HAP-1 (cell line): ENCODE data around the gene BNC1.
"Not testable (repeated sequence)": the region's sequence is repeated elsewhere in the genome, so short reads cannot be mapped to it uniquely, and the experiment has no call there.

Experiments
- DNase-seq, 2 experiments: peaks; one replicate each; pipeline ENCODE4 v3.0.0-alpha.2; 2016 to 2020; ENCODE audit warnings: low spot score in 2 of 2
- H3K27me3 ChIP-seq: fragments of 250-450 bp; sonication (Bioruptor Pico); 2 replicates; pipeline ENCODE4 v1.5.1; 2020; ENCODE audit warnings: low read depth, mild to moderate bottlenecking, moderate library complexity
- H3K36me3 ChIP-seq: fragments of 250-450 bp; sonication (Bioruptor Pico); replicated peaks from 2 replicates; pipeline ENCODE4 v1.5.1; 2020; ENCODE audit warnings: mild to moderate bottlenecking
- H3K4me1 ChIP-seq: fragments of 250-450 bp; sonication (Bioruptor Pico); 2 replicates; pipeline ENCODE4 v1.5.1; 2020; ENCODE audit warnings: mild to moderate bottlenecking
- H3K4me3 ChIP-seq: fragments of 250-450 bp; sonication (Bioruptor Pico); 2 replicates; pipeline ENCODE4 v1.5.1; 2020; ENCODE audit warnings: mild to moderate bottlenecking, moderate library complexity
- H3K9me3 ChIP-seq: fragments of 250-450 bp; sonication (Bioruptor Pico); 2 replicates; pipeline ENCODE4 v1.5.1; 2020; ENCODE audit warnings: mild to moderate bottlenecking, moderate library complexity
- in situ Hi-C: fragments of 300-500 bp; cut with MboI; formaldehyde crosslinking; loops from 3 replicates; pipeline ENCODE4 v1.14.3; 2020; ENCODE audit warnings: low sequenced_read_pairs, inconsistent platforms, mixed read lengths

Gene BNC1

DNA sequence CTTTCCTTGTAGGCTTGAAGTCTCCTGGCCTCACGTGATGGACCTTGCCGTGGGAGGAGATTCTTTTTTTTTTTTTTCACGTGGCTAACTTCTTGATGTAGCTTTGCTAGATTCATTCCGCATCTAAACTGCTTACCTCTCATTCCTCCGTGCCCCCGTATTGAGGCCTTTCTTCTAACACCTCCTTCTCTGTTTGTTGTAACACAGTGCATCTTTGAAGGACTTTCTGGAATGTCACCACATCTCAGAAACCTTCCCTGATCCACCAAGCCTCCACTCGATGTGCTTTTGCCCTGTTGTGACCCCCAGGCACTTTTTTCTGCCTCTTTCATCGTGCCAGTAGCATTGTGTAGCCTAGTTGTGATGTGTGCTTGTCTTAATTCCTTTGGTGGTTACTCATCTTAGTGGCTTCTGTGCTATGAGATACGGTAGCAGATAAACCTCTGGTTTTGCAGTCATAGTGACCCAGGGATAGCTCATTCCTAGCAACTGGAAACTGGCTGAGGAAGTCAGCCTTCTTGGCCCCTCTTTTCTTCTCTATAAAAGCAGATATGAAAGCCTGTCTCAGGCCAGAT lies 1.6 kb upstream of the BNC1 start:
- Histone ChIP-seq H3K4me3 (no peak overlapping the region), H3K4me1 (no peaks in the 10 kb centered on the region), H3K27me3 (peaks cover 34% of the 10 kb centered on the region), H3K9me3 (no peaks in the 10 kb centered on the region; the same call in 1 of the 2 replicates), H3K36me3 (no peaks in the 10 kb centered on the region)
- in situ Hi-C loops, result no loop called here
- no peak for DNase-seq

DNA sequence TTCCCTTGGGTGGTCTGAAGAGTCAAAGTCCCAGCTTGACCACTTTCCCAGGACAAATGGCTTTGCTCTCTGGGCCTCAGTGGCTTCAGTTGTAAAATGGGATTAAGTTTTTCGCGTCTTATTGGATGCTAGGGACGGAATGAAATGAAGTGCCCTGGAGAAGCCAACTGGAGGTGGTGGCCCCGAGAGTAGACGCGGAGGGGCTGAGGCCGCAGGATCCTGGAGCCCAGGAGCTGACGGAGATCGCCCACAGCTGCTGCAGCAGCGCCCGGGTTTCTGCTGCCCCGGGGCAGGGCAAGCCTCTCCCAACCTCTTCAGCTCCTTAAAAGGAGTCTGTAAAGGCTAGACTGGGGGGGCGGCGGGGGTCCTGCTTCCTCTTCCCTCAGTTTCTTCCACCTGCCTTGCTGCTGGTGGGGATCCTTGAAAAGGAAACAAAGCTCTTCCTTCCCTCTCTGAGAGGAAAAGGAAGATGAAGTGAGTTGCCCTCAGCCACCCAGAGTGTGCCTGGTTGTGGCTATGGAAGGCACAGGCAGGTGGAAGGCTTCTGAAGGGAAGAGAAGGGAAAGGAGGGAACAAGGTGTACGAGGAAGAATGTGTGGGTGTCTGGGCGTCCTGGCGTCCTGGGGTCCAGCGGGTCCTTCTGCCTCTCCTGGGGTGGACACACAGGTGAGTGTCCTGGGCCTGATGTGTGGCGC lies 967 bp upstream of the BNC1 start:
- Histone ChIP-seq H3K4me1 (no peaks in the 10 kb centered on the region), H3K9me3 (no peaks in the 10 kb centered on the region; the same call in 1 of the 2 replicates), H3K27me3 (peaks cover 37% of the 10 kb centered on the region), H3K4me3 (no peak overlapping the region), H3K36me3 (no peaks in the 10 kb centered on the region)
- DNase-seq, result no peak
- in situ Hi-C loops, result no loop called here

DNA sequence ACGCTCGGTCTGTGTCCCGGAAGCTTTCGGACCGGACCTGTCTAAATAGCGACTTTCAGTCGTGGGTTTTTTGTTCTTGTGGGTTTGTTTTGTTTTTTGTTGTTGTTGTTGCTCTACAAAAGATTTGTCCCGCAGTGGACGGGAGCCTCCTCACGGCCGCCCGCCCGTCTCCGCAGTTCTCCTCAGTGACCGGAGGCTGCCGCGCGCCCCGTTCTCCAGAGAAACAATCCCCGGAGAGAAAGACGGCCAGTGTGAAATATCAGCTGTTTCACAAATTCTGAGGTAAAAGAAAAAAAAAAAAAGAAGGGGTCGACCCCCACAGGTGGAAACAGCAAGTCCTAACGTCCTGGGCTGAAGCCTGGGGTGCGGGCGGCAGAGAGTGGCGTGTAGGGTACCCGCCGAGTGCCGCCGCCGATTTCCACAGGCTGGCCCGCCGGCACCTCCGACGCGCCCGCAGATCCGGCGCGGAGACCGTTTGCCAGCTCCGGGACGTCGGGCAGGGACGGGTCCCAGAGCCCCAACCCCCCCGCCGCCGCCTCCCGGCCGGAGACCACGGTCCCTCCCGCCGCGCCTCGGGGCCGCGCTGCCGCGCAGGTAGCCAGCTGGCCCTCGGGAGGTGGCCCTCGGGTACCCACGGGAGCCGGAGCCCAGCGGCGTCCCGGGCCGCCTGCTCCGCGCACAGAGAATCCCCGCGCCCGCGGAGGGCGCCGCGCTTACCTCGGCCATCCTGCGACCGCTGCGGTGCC lies 478 bp downstream of the BNC1 start:
- H3K4me3 ChIP-seq, result peak overlapping the region; percentile 24
- no peaks in the 10 kb centered on the region for H3K4me1 ChIP-seq
- H3K27me3 ChIP-seq, result peaks cover 44% of the 10 kb centered on the region
- in situ Hi-C loops, result no loop called here
- peak in 1 of 2 experiments; percentile 38 for DNase-seq
- H3K36me3 ChIP-seq, result no peaks in the 10 kb centered on the region
- no peaks in the 10 kb centered on the region; the same call in 1 of the 2 replicates for H3K9me3 ChIP-seq

DNA sequence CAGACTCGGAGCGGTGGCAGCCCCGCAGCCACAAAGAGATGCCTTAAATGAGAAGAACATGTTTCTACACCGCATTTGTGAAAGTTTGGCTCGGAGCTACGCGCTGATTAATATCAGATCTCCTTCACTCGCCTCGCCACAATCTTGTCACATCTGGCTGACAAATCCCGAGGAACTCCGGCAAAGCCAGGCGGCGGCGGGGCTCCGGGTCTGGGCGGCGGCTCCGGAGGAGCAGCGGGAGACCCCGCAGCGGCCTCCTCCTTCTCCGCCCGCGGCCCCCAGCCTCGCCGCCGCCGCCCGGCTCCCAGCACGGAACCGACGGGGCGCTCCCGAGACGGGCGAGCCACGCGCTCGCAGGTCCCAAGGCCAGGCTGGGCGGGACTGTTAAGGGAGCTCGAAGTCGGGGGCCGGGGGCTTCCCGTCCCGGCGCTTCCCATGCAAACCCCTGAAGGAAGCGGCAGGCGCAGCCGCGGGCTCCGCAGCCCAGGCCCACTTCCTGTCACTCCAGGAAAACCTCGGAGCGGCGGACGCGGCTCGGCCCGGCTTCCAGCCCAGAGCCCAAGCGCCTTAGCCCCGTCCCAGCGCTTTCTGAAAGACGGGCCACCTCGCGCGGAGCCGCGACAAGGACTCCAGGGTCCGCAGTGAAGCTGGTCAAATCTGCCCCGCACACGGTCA lies 1.2 kb downstream of the BNC1 start:
- H3K36me3 ChIP-seq, result no peaks in the 10 kb centered on the region
- in situ Hi-C loops, result no loop called here
- peaks cover 44% of the 10 kb centered on the region for H3K27me3 ChIP-seq
- no peaks in the 10 kb centered on the region; the same call in 1 of the 2 replicates for H3K9me3 ChIP-seq
- peak in 1 of 2 experiments; percentile 43 for DNase-seq
- H3K4me3 ChIP-seq, result peak overlapping the region; percentile 24
- no peaks in the 10 kb centered on the region for H3K4me1 ChIP-seq

DNA sequence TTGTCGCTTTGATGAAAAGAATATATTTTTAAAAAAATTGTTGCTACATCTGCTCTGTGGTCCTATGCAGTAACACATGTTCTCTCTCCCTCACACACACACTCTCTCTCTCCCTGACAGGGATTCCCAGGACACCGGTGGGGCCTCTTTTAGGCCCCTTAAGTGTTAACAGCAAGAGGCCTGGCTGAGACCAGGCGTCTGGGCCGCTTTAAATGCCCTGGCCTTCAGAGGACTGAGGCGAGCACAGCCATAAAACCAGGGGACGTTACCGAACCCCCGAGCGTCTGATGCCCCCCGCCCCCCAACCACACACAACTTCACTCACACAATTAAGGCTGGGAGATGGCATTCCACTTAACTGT lies 1.7 kb downstream of the BNC1 start:
- Histone ChIP-seq H3K4me3 (no peak overlapping the region), H3K4me1 (no peaks in the 10 kb centered on the region), H3K36me3 (no peaks in the 10 kb centered on the region), H3K27me3 (peaks cover 48% of the 10 kb centered on the region), H3K9me3 (no peaks in the 10 kb centered on the region; the same call in 1 of the 2 replicates)
- in situ Hi-C loops, result no loop called here
- DNase-seq, result no peak

DNA sequence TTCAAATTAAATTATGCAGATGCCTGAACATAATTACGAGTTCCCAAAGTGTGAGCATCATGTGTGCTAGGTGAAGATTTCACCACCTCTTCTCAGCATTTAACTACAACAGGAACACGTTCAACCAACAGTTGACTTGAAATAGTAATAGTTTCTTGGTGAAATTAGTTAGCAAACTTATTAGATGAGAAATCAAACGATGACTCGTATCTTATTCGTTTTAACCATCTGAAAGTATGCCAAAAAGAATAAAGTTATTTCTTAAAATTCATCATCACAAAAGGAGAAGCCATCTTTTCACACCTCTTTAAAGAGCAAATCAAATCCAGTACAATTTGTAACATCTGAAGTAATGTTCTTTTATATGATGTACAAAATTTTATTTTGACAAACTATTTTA lies 2.3 kb downstream of the BNC1 start:
- peaks cover 48% of the 10 kb centered on the region for H3K27me3 ChIP-seq
- in situ Hi-C loops, result no loop called here

DNA sequence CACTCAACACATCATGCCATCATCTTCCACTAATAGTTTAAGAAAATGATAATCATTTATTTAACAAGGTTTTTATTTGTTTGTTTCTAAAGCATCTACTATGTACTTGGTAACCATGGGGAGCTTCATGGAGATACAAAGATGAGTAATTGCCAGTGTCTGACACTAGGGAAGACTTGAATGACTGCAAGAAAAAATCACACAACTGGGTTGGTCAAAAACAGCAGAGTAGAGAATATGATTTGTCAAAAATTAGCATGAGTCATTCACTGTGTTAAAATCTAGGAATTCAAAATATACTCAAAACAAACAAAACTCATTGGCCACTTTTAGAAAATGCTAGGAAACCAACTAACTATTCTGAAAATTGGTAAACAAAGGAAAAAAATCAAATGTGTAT lies 6.3 kb downstream of the BNC1 start:
- Histone ChIP-seq H3K27me3 (peaks cover 29% of the 10 kb centered on the region), H3K9me3 (no peaks in the 10 kb centered on the region), H3K36me3 (no peaks in the 10 kb centered on the region), H3K4me1 (no peaks in the 10 kb centered on the region), H3K4me3 (no peak overlapping the region)
- DNase-seq, result no peak
- in situ Hi-C loops, result no loop called here

More for the DNA sequence above, 2.3 kb downstream of the BNC1 start:
- Histone ChIP-seq H3K4me3 (no peak overlapping the region), H3K4me1 (no peaks in the 10 kb centered on the region), H3K9me3 (no peaks in the 10 kb centered on the region; the same call in 1 of the 2 replicates), H3K36me3 (no peaks in the 10 kb centered on the region)
- no peak for DNase-seq

DNA sequence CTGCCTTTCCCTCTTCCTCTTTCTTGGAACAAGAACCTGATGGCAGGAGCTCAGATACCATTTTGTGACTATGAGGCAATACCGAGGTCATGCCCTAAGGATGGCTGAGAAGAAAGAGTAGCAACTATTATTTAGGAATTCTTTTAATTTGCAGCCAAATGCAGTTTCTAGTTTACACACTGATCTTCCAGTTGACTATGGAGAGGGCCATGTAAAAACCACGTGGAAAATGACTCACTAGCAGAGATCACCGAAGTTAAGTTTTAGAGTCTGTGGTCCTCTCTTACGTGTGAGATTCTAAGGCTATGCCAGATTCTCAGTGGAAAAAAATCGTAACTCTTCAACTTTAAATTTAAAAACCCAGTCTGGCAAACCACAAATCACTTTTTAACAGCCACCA lies 7.8 kb downstream of the BNC1 start:
- in situ Hi-C loops, result no loop called here
- no peaks in the 10 kb centered on the region for H3K36me3 ChIP-seq

DNA sequence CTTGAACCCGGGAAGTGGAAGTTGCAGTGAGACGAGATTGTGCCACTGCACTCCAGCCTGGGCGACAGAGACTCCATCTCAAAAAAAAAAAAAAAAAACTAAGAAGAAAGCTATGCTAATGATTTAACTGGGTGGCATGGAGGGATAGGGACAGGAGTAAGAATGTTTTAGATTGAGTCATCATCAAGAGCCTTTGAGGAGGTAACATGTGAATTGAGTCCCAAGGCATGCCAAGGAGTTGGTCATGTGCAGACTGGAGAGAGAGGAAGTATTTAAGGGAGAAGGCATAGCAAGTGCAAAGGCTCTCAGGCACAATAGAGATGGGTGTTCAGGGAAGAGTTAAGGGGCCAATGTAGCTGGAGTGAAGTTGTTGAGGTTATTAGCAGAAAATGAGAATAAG lies 9.1 kb downstream of the BNC1 start:
- no peaks in the 10 kb centered on the region for H3K36me3 ChIP-seq
- peaks cover 11% of the 10 kb centered on the region; the same call in 1 of the 2 replicates for H3K27me3 ChIP-seq
- no peaks in the 10 kb centered on the region for H3K4me1 ChIP-seq
- no peaks in the 10 kb centered on the region for H3K9me3 ChIP-seq
- no peak overlapping the region for H3K4me3 ChIP-seq
- in situ Hi-C loops, result no loop called here
- DNase-seq, result no peak

More for the DNA sequence above, 7.8 kb downstream of the BNC1 start:
- Histone ChIP-seq H3K4me3 (no peak overlapping the region), H3K9me3 (no peaks in the 10 kb centered on the region), H3K4me1 (no peaks in the 10 kb centered on the region), H3K27me3 (peaks cover 14% of the 10 kb centered on the region)
- DNase-seq, result no peak

DNA sequence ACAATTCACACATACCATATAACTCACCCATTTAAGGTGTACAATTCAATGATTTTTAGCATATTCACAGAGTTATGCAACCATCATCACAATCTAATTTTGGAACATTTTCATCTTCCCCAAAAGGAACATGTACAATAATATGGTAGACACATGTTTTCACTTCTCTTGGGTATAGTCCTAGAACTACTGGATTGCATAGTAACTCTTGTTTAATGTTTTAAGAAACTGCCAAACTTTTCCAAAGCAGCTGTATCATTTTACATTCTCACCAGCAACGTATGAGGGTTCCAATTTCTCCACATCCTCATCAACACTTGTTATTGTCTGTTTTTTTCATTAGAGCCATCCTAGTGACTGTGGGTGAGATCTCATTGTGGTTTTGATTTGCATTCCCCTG lies 14.3 kb downstream of the BNC1 start:
- H3K4me1 ChIP-seq, result no peaks in the 10 kb centered on the region
- no peaks in the 10 kb centered on the region for H3K27me3 ChIP-seq
- no peaks in the 10 kb centered on the region for H3K9me3 ChIP-seq
- in situ Hi-C loops, result loop anchor here (25.0 kb wide), 1 partner anchor 767 kb away; no protein-coding TSS in a partner anchor
- DNase-seq, result no peak
- H3K4me3 ChIP-seq, result no peak overlapping the region
- no peaks in the 10 kb centered on the region for H3K36me3 ChIP-seq

DNA sequence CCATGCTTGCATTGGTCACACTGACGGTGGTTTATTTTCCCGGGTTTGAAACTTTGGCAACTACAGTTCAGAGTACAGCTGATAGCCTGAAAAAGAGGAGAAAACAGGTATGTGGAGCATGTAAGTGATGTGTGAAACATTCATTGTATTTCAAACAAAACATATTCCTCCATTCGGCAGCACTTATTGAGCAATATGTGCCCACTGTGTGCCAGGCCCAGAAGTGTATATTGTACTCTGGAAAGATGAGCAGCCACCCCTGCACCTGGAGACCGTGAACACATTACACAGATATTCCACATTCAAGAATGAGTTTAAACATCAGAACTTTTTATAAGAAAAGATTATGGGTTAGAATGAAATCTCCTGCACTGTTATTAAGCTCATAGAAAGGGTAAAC lies 16.3 kb downstream of the BNC1 start:
- H3K27me3 ChIP-seq, result no peaks in the 10 kb centered on the region

DNA sequence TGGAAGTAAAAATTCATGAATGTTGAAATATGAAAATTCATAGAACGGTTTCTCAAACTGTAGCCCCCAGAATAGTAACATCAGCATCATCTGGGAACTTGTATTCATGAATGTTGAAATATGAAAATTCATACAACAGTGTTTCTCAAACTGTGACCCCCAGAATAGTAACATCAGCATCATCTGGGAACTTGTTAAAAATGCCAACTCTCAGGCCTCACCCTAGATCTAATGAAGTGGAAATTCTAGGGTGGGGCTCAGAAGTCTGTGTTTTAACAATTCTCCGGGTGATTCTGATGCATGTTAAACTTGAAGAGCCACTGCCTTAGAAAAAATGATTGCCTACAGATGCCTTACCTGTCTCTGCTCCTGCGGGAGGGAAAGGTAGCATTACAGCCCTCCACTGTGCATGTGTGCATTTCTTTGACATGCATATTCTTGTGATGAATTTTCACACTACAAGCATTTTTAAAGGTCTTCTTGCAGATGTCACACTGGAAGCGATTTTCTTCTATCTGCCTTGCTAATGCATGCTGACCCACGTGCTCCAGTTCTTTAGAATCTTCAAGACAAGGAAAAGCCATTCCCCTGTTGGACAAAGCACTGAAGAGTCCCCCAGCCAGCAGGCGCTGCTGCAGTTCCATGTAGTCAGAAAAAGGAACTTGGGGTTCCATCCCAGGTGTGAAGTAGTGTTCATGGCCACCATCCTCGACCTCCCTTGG lies 21.7 kb downstream of the BNC1 start:
- no peak for DNase-seq
- Histone ChIP-seq H3K27me3 (peaks cover 9% of the 10 kb centered on the region), H3K36me3 (no peaks in the 10 kb centered on the region), H3K4me3 (no peak overlapping the region), H3K4me1 (no peaks in the 10 kb centered on the region), H3K9me3 (no peaks in the 10 kb centered on the region)
- in situ Hi-C loops, result loop anchor here (25.0 kb wide), 1 partner anchor 775 kb away; no protein-coding TSS in a partner anchor

More for the DNA sequence above, 16.3 kb downstream of the BNC1 start:
- no peaks in the 10 kb centered on the region for H3K4me1 ChIP-seq
- in situ Hi-C loops, result loop anchor here (25.0 kb wide), 1 partner anchor 769 kb away; no protein-coding TSS in a partner anchor
- no peaks in the 10 kb centered on the region for H3K9me3 ChIP-seq
- H3K36me3 ChIP-seq, result no peaks in the 10 kb centered on the region
- no peak for DNase-seq
- no peak overlapping the region for H3K4me3 ChIP-seq

DNA sequence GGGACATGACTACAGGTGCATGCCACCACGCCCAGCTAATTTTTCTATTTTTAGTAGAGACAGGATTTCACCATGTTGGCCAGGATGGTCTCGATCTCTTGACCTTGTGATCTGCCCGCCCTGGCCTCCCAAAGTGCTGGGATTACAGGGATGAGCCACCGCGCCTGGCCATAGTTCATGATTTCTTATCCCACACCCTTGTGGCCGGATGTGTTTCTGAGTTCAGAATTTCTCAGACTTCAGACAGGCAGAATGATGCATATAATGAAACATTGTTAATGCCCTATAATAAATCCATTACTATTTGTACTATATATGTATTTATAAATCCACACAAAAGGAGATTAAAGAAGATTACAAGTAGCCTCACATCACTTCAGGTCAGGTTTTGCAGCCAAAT lies 22.3 kb downstream of the BNC1 start:
- DNase-seq, H3K36me3 ChIP-seq: not testable (repeated sequence)

More for the DNA sequence above, 22.3 kb downstream of the BNC1 start:
- not testable (repeated sequence) for H3K4me3 ChIP-seq, H3K9me3 ChIP-seq, H3K27me3 ChIP-seq, H3K4me1 ChIP-seq
- in situ Hi-C loops, result loop anchor here (25.0 kb wide), 1 partner anchor 775 kb away; no protein-coding TSS in a partner anchor
